ENCODE results near the gene SEMA5A.

The SEMA5A gene

GRCh38 chr5:9419794-9420193, 126.1 kb downstream of the SEMA5A start:
- H3K4me3 ChIP-seq (ENCODE audit: low read depth, low read length), result no peak overlapping the region
- no peak for TF ChIP-seq CTCF (IDR thresholded peaks at IDR 0.05; ENCODE audit: control insufficient read depth, extremely low read depth, insufficient read depth)
- DNase-seq (ENCODE audit: low read depth), result no peak

- no peak for TF ChIP-seq CTCF (IDR thresholded peaks at IDR 0.05; ENCODE audit: control insufficient read depth, extremely low read depth, insufficient read depth)
- no peak for DNase-seq (ENCODE audit: low read depth)
- H3K4me3 ChIP-seq (ENCODE audit: low read depth, low read length), result no peak overlapping the region
Measured at GRCh38 chr5:9415566-9415965, 130.3 kb downstream of the SEMA5A start.

GRCh38 chr5:9415091-9415490, 130.8 kb downstream of the SEMA5A start:
- no peak for TF ChIP-seq CTCF (IDR thresholded peaks at IDR 0.05; ENCODE audit: control insufficient read depth, extremely low read depth, insufficient read depth)
- no peak for DNase-seq (ENCODE audit: low read depth)
- no peak overlapping the region for H3K4me3 ChIP-seq (ENCODE audit: low read depth, low read length)

GRCh38 chr5:9411142-9411541, 134.7 kb downstream of the SEMA5A start:
- no peak for DNase-seq (ENCODE audit: low read depth)
- no peak for TF ChIP-seq CTCF (IDR thresholded peaks at IDR 0.05; ENCODE audit: control insufficient read depth, extremely low read depth, insufficient read depth)
- no peak overlapping the region for H3K4me3 ChIP-seq (ENCODE audit: low read depth, low read length)

- H3K4me3 ChIP-seq (ENCODE audit: low read depth, low read length), result no peak overlapping the region
- TF ChIP-seq CTCF (IDR thresholded peaks at IDR 0.05; ENCODE audit: control insufficient read depth, extremely low read depth, insufficient read depth), result no peak
- no peak for DNase-seq (ENCODE audit: low read depth)
Measured at GRCh38 chr5:9409413-9409960, 136.4 kb downstream of the SEMA5A start.

GRCh38 chr5:9408964-9409363, 136.9 kb downstream of the SEMA5A start:
- DNase-seq (ENCODE audit: low read depth), result no peak
- H3K4me3 ChIP-seq (ENCODE audit: low read depth, low read length), result no peak overlapping the region
- TF ChIP-seq CTCF (IDR thresholded peaks at IDR 0.05; ENCODE audit: control insufficient read depth, extremely low read depth, insufficient read depth), result no peak

GRCh38 chr5:9405196-9405754, 140.6 kb downstream of the SEMA5A start:
- H3K4me3 ChIP-seq (ENCODE audit: low read depth, low read length), result no peak overlapping the region
- no peak for TF ChIP-seq CTCF (IDR thresholded peaks at IDR 0.05; ENCODE audit: control insufficient read depth, extremely low read depth, insufficient read depth)
- no peak for DNase-seq (ENCODE audit: low read depth)

All from LNCaP clone FGC (cell line).